Activated CD8-positive, alpha-beta memory T cell treated with anti-CD3 and anti-CD28 coated beads, Interleukin-2, amount 50 U/mL, for 1 hour (primary cell): ENCODE data around the gene HIBCH.
"Not testable (repeated sequence)": the region's sequence is repeated elsewhere in the genome, so short reads cannot be mapped to it uniquely, and the experiment has no call there.

Experiments used
- DNase-seq: peaks from one replicate; pipeline ENCODE4 v3.0.0-alpha.2; 2020; ENCODE audit errors: extremely low read depth

HIBCH gene

DNA sequence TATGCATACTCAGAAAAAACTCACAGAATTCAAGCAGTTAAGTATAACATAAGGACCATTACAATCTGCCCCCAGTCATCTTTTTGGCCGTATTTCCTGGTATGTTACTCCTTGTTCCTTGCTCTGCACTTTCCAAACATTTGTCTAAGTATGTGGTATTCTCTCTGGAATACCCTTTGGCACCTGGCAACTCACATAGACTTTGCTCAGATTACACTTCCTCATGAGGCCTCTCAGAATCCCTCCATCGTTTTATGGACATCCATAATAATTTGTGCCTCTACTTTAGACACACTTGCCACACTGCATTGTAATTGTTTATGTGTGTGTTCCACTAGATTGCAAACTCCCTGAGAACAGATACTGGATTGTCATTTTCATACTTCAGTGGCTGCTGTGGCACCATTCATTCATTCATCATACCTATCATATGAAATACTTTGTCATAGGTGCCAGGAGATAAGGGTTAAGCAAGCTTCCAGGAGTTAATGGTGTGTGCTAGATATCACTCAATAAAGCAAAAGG is 84.0 kb downstream of the HIBCH start:
- DNase-seq: no peak

DNA sequence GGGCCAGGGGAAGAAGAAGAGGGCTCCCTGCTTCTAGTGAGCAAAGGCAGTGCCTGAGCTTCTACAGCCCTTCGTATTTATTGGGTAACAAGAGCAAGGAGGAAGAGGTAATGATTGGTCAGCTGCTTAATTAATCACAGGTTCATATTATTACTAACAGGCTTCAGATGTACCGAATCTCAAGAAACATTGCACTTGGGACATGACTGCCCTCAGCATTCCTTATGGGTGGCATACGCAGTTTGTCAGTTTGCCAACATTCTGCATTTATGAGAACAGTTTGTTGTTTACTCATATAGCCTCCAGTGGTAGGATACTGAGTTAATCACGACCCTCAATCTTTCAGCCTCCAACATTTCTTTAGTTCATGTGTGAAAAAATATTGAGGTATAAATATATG is 84.5 kb downstream of the HIBCH start:
- DNase-seq: no peak

GRCh38 chr2:190223989-190224388 is 95.6 kb downstream of the HIBCH start:
- DNase-seq: not testable (repeated sequence)

DNA sequence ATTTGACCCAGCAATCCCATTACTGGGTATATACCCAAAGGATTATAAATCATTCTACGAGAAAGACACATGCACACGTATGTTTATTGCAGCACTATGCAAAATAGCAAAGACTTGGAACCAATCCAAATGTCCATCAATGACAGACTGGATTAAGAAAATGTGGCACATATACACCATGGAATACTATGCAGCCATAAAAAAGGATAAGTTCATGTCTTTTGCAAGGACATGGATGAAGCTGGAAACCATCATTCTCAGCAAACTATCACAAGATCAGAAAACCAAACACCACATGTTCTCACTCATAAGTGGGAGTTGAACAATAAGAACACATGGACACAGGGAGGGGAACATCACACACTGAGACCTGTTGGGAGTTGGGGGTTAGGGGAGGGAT is 96.9 kb downstream of the HIBCH start:
- not testable (repeated sequence) for DNase-seq

DNA sequence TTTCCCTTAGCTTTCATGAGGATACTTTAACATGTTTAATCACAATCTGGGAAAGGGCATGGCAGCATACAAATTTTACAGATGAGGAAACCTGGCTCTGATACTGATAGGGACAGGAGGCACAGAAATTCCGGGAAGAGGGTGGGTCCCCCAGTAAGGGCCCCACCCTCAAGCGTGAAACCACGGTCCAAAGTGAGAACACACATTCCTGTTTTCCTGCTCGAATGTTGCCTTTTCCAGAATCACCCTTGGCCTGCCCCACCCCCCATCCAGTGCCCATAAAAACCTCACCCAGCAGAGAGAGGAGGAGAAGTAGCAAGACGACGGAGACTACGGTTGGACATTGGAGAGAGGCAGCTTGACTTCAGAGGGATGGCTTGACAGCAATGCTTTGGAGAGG is 98.2 kb downstream of the HIBCH start:
- DNase-seq: no peak

DNA sequence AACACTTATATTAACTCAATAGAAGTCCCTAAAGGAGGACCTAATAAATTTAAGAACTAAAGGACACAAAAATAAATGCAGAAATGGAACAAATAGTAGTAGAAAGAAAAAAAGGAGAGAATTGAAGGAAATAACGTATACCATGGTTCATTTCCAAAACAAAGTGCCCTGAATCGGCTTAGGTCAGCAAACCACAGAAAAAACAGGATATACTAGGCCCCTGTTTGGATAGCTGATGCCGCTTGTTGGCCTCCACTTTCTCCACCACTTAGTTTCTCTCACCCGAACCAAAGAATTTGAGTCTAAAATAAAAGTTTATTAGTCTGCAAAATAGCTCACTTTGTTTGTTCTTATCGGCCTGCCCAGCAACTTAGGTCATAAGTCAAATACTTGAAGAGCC is 100.4 kb downstream of the HIBCH start:
- DNase-seq: no peak

DNA sequence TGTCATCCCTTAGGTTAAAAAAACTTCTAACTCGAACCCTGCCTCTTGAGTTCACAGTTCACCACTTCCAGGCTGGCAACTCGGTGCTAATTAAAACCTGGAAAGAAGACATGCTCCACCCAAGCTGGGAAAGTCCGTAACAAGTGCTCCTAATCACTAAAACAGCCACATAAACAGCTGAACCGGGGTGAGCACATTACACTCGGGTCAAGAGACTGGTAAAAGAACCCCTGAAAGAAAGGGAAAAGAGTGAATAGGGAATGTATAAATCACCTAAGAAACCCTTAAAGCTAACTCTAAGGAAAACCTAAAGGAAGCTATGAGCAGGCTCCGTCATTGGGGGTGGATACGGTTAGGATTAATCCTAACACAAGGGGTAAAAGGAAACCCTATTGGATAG is 102.0 kb downstream of the HIBCH start:
- DNase-seq: no peak

GRCh38 chr2:190216829-190217228 is 102.8 kb downstream of the HIBCH start:
- no peak for DNase-seq

DNA sequence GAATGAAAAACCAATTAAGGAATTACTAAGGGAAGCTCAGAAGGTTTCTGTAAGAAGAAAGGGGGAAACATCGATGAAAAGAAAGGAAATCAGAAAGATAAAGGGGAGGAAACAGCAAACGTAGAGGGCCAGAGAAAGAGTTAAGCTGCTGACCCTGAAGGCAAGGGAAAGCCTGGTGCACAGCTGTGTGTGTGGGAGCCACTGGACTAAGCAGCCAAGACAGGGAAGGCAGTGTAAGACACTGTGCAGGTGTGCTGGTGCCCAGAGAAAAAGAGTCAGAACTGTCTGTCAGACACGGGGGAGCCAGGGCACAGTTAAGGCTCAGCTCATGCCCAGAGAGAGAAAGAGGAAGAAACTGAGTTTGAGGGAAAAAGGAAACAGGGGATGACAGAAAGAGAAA is 104.0 kb downstream of the HIBCH start:
- no peak for DNase-seq

GRCh38 chr2:190214426-190215194 is 105.0 kb downstream of the HIBCH start:
- no peak for DNase-seq

- no peak for DNase-seq
Measured at GRCh38 chr2:190213441-190214335, 105.9 kb downstream of the HIBCH start.

DNA sequence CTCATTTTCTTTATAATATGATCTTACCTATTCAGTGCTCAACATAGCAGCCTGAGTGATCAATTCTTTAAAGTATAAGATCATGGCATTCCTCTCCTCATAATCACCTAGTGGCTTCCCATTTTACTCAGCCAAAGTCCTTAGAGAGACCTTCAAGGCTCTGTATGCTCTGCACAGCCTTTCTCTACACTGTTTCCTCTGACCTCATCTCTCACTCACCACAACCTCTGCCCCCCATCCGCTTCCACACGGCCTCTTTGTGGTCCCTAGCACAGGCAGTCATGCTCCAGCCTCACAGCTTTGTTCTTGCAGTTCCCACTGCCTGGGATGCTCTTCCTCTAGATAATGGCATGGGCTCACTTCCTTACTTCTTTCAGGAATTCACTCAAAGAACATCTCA is 109.2 kb downstream of the HIBCH start:
- DNase-seq: no peak

GRCh38 chr2:190209559-190209958 is 110.1 kb downstream of the HIBCH start:
- DNase-seq: no peak

DNA sequence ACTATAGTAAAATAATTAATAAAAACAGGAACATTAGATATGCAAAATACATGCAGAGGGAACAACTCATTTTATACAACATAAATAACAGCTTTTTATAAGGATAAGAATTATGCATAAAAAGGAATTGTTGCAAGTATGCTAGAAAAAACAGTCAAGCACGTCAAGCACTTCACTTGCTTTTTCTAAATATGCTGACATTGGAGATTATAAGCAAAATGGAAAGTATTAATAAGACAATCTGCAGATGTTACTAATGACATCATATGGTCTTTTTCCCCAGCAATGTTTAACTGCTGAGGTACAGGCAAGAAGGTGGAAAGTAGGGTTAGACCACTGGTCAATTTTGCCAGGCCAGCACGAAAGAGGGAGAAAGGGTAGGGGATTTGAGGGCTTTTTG is 111.7 kb downstream of the HIBCH start:
- no peak for DNase-seq

- DNase-seq: no peak
Measured at GRCh38 chr2:190205657-190206056, 114.0 kb downstream of the HIBCH start.

DNA sequence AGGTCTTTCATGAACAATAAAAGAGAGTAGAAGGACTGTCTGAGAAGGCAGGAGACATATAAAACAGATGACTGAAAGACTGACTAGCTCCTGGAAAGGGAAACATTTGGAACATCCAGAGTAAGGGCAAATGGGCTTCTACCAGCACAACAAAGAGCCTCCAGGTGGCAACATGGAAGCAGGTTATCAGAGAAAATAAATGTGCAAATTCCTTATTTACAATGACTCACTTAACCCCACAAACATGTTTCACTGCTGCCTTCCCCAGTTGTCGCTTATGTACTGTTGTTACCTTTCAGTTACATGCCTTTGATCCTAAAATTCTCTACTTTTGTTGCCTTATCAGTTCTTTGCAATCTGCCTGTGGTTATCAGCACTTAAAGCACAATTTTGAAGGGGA is 117.0 kb downstream of the HIBCH start:
- no peak for DNase-seq

- DNase-seq: no peak
Measured at GRCh38 chr2:190202018-190202417, 117.6 kb downstream of the HIBCH start.

DNA sequence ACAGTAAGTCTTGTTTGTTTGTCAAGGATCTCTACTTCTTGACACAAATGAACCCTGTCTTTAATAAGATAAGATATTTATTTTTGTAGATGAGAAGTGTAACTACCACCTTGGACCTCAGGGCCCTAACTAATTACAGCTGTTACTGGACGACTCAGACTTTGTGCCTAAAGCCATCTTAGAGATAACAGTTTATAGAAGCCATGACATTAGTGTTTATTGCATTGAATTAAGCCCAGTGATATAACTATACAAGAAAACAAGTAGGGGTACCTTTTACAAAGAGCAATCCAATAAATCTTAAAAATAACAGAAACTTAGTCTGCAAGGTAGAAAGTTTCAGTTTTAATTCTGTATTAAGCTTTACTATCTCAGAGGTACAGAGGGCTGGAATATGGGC is 119.0 kb downstream of the HIBCH start:
- DNase-seq: no peak

GRCh38 chr2:190199530-190199929 is 120.1 kb downstream of the HIBCH start:
- DNase-seq: no peak

DNA sequence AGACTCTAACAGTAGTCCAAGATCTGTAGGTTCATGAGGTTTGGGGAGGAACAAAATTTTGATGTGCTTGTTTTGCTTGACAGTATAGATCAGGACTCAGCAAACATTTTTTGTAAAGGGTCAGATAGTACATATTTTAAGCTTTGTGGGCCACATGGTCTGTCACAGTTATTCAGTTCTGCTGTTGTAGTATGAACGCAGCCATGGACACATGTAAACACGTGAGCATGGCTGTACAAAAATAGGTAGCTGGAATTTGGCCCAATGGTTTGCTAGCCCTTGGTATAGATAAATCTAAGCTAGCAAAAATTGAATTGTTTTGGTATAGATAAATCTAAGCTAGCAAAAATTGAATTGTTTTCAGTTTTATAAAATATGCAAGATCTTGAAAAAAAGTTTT is 120.5 kb downstream of the HIBCH start:
- no peak for DNase-seq

GRCh38 chr2:190197143-190197720 is 122.4 kb downstream of the HIBCH start:
- DNase-seq: no peak

- no peak for DNase-seq
Measured at GRCh38 chr2:190190507-190191162, 129.0 kb downstream of the HIBCH start.
